SH-SY5Y (cell line): ENCODE results near the gene THADA.

Source experiments
- GATA2 ChIP-seq: IDR thresholded peaks from 2 replicates; pipeline ENCODE4 v1.6.1; 2011; ENCODE audit warnings: mild to moderate bottlenecking, low read depth, low read length
- GATA3 ChIP-seq: IDR thresholded peaks from 2 replicates; pipeline ENCODE4 v1.6.1; 2011; ENCODE audit warnings: low read depth, mild to moderate bottlenecking, low read length, moderate library complexity

- TF ChIP-seq GATA3: no peak
- TF ChIP-seq GATA2: no peak
Observed at GRCh38 chr2:43218702-43219382, 377.0 kb downstream of the THADA start.
